HCT116 (cell line): ENCODE results near the gene GPC4. TPM values are rescaled to one million over a fixed set of nuclear protein-coding genes. Genes with fewer than 3 reads are reported as not detected.

Experiments
- ATAC-seq: fragments of 200-7000 bp; cut with Tn5 transposase; 2 replicates; pipeline ENCODE4 v1.9.1; 2020; ENCODE audit warnings: mild to moderate bottlenecking, moderate library complexity
- BruUV-seq: library from RNA; stranded (reverse); fragments of 400-500 nt; replicated peaks from 2 replicates; lab custom pipeline; 2021; lab: Mats Ljungman, UMichigan
- CTCF ChIA-PET: fragments of 300-600 bp; sonication (Branson Sonifier 250); formaldehyde crosslinking; loops from one replicate; lab custom pipeline; 2021; ENCODE audit warnings: antibody characterized with exemption; lab: Charles Lee
- POLR2A ChIA-PET: fragments of 300-600, 350-600 bp; sonication (Branson Sonifier 250); formaldehyde crosslinking; loops from one replicate; lab custom pipeline; 2021; ENCODE audit warnings: antibody characterized with exemption; lab: Charles Lee
- RAD21 ChIA-PET, 2 experiments: fragments of 300-600 bp; sonication (Branson Sonifier 250); formaldehyde crosslinking; loops; one replicate each; lab custom pipeline; 2023; ENCODE audit warnings: low total read pairs in 2 of 2; ENCODE audit not compliant: uncharacterized antibody in 2 of 2, unreplicated experiment in 2 of 2, low non-redundant PET in 1 of 2; lab: Charles Lee
- DNase-seq: peaks from one replicate; pipeline ENCODE4 v3.0.0-alpha.2; 2010; ENCODE audit warnings: low read depth, low spot score
- H2AFZ ChIP-seq: fragments of 200-600 bp; shearing (Covaris generic), sonication (generic); 2 replicates; pipeline ENCODE4 v1.6.1; 2017; ENCODE audit warnings: low read depth, mixed run types, mixed read lengths, antibody characterized with exemption, low read length; ENCODE audit not compliant: poor library complexity, severe bottlenecking
- H3K27ac ChIP-seq: 2 replicates; pipeline ENCODE4 v1.5.1; 2012; ENCODE audit warnings: low read depth, low read length
- H3K27me3 ChIP-seq: fragments of 200-600 bp; sonication (generic); 2 replicates; pipeline ENCODE4 v1.6.1; 2016; ENCODE audit warnings: mixed run types, low read length, mixed read lengths; ENCODE audit not compliant: insufficient read depth
- H3K36me3 ChIP-seq, 2 experiments: fragments of 200-500 bp in 1 of 2; fragments of 200-600 bp in 1 of 2; sonication (Bioruptor generic) in 1 of 2; sonication (generic) in 1 of 2; 2 replicates each; pipeline versions ENCODE4 v1.5.1 to v1.6.1; 2014 to 2016; ENCODE audit warnings: low read length in 2 of 2, inconsistent platforms in 1 of 2, mixed read lengths in 1 of 2, mixed run types in 1 of 2; ENCODE audit not compliant: insufficient read depth in 2 of 2, control insufficient read depth in 1 of 2
- H3K4me1 ChIP-seq, 2 experiments: fragments of 200-600 bp in 1 of 2; sonication (generic) in 1 of 2; 2 replicates each; pipeline versions ENCODE4 v1.5.1 to v1.6.1; 2012 to 2017; ENCODE audit warnings: low read length in 2 of 2, inconsistent platforms in 1 of 2, mild to moderate bottlenecking in 1 of 2, mixed read lengths in 1 of 2, mixed run types in 1 of 2, moderate library complexity in 1 of 2; ENCODE audit not compliant: insufficient read depth in 2 of 2, control insufficient read depth in 1 of 2
- H3K4me2 ChIP-seq: fragments of 200-600 bp; sonication (generic); 2 replicates; pipeline ENCODE4 v1.6.1; 2017; ENCODE audit warnings: mixed run types, low read length, mixed read lengths
- H3K4me3 ChIP-seq, 2 experiments: fragments of 200-600 bp in 1 of 2; sonication (generic) in 1 of 2; replicated peaks in 1 of 2; 2 replicates each; pipeline ENCODE4 v1.5.1; 2011 to 2016; ENCODE audit warnings: low read length in 2 of 2, control low read depth in 1 of 2, low read depth in 1 of 2, mild to moderate bottlenecking in 1 of 2, mixed read lengths in 1 of 2, mixed run types in 1 of 2
- H3K79me2 ChIP-seq: fragments of 200-600 bp; sonication (generic); 2 replicates; pipeline ENCODE4 v1.6.1; 2017; ENCODE audit warnings: mild to moderate bottlenecking, mixed run types, low read length, moderate library complexity, mixed read lengths; ENCODE audit not compliant: insufficient read depth
- H3K9ac ChIP-seq: fragments of 200-600 bp; sonication (generic); 2 replicates; pipeline ENCODE4 v1.6.1; 2016; ENCODE audit warnings: low read length, mixed read lengths
- H3K9me2 ChIP-seq: fragments of 200-600 bp; sonication (generic), shearing (Covaris generic); 2 replicates; pipeline ENCODE4 v1.6.1; 2017; ENCODE audit warnings: mixed run types, mild to moderate bottlenecking, moderate library complexity; ENCODE audit not compliant: insufficient read depth
- H3K9me3 ChIP-seq, 2 experiments: fragments of 200-500 bp in 1 of 2; fragments of 200-600 bp in 1 of 2; sonication (Bioruptor generic) in 1 of 2; sonication (generic) in 1 of 2; 2 replicates each; pipeline ENCODE4 v1.6.1; 2014 to 2017; ENCODE audit warnings: low read length in 2 of 2, mixed read lengths in 2 of 2, inconsistent platforms in 1 of 2, low read depth in 1 of 2, mild to moderate bottlenecking in 1 of 2, mixed run types in 1 of 2, moderate library complexity in 1 of 2; ENCODE audit not compliant: control insufficient read depth in 1 of 2, insufficient read depth in 1 of 2
- H4K20me1 ChIP-seq: fragments of 200-600 bp; sonication (generic), shearing (Covaris generic); 2 replicates; pipeline ENCODE4 v1.6.1; 2017; ENCODE audit warnings: mixed run types, mild to moderate bottlenecking, moderate library complexity; ENCODE audit not compliant: insufficient read depth
- ATF3 ChIP-seq: IDR thresholded peaks from 2 replicates; pipeline ENCODE4 v1.6.1; 2012
- CBX3 ChIP-seq: IDR thresholded peaks from 2 replicates; pipeline ENCODE4 v1.6.1; 2012; ENCODE audit warnings: low read depth
- CEBPB ChIP-seq: IDR thresholded peaks from 2 replicates; pipeline ENCODE4 v1.6.1; 2012; ENCODE audit warnings: low read depth
- EGR1 ChIP-seq: IDR thresholded peaks from 2 replicates; pipeline ENCODE4 v1.6.1; 2012; ENCODE audit warnings: low read depth
- EZH2 ChIP-seq: fragments of 200-600 bp; sonication (generic); IDR thresholded peaks from 2 replicates; pipeline ENCODE4 v1.6.1; 2017; ENCODE audit warnings: antibody characterized with exemption, mixed run types
- EZH2phosphoT487 ChIP-seq: fragments of 200-600 bp; IDR thresholded peaks from 2 replicates; pipeline ENCODE4 v1.6.1; 2018; ENCODE audit warnings: antibody characterized with exemption, borderline replicate concordance
- FOSL1 ChIP-seq: IDR thresholded peaks from 2 replicates; pipeline ENCODE4 v1.6.1; 2012; ENCODE audit warnings: low read depth
- JUND ChIP-seq: IDR thresholded peaks from 2 replicates; pipeline ENCODE4 v1.6.1; 2012
- MAX ChIP-seq: IDR thresholded peaks from 2 replicates; pipeline ENCODE4 v1.6.1; 2012
- POLR2A ChIP-seq: IDR thresholded peaks from 2 replicates; pipeline ENCODE4 v1.7.0; 2011; ENCODE audit warnings: borderline replicate concordance; ENCODE audit not compliant: insufficient read depth, insufficient read length; ENCODE audit errors: extremely low read depth
- POLR2AphosphoS5 ChIP-seq: IDR thresholded peaks from 2 replicates; pipeline ENCODE4 v1.6.1; 2011; ENCODE audit warnings: mild to moderate bottlenecking, low read depth, low read length, moderate library complexity
- SP1 ChIP-seq: IDR thresholded peaks from 2 replicates; pipeline ENCODE4 v1.6.1; 2012; ENCODE audit warnings: low read depth
- ZBTB33 ChIP-seq: IDR thresholded peaks from 2 replicates; pipeline ENCODE4 v1.6.1; 2011; ENCODE audit warnings: mild to moderate bottlenecking, low read length, moderate library complexity; ENCODE audit not compliant: insufficient replicate concordance; ENCODE audit errors: extremely low read depth
- intact Hi-C: fragments of 100-400 bp; cut with micrococcal nuclease; formaldehyde crosslinking; loops from 2 replicates; pipeline ENCODE4 v1.10.0; 2022
- total RNA-seq: library from RNA; stranded (reverse); gene quantifications from one replicate; pipeline ENCODE4 v1.2.1, GENCODE V29; 2021; ENCODE audit not compliant: unreplicated experiment

The GPC4 gene
- total RNA-seq, 1 experiment from 2014 or later = 9.7 TPM

GRCh38 chrX:133321451-133321850 lies 93.8 kb downstream of the GPC4 start:
- H3K36me3 ChIP-seq = no peaks in the 10 kb centered on the region
- CTCF ChIA-PET = no interaction called here
- no peaks in the 10 kb centered on the region for H3K27me3 ChIP-seq
- POLR2A ChIA-PET = no interaction called here
- ATAC-seq (no peak), DNase-seq (no peak)
- no peaks in the 10 kb centered on the region; a peak in 1 of 4 replicates for H3K4me1 ChIP-seq
- H3K27ac ChIP-seq = no peak overlapping the region
- H3K4me2 ChIP-seq = no peak overlapping the region
- no peak overlapping the region for H3K4me3 ChIP-seq
- H2AFZ ChIP-seq = no peak overlapping the region
- no peak overlapping the region for H3K9ac ChIP-seq
- H3K9me2 ChIP-seq = no peaks in the 10 kb centered on the region
- RAD21 ChIA-PET = no interaction called here
- no TSS peak for BruUV-seq
- H3K79me2 ChIP-seq = no peaks in the 10 kb centered on the region
- TF ChIP-seq EGR1 (no peak), CEBPB (no peak), POLR2AphosphoS5 (no peak), ATF3 (no peak), FOSL1 (no peak), JUND (no peak), SP1 (no peak), MAX (no peak), POLR2A (no peak), EZH2phosphoT487 (no peak), CBX3 (no peak), ZBTB33 (no peak), EZH2 (no peak)
- no peaks in the 10 kb centered on the region for H3K9me3 ChIP-seq
- intact Hi-C loops = no loop called here
- no peaks in the 10 kb centered on the region for H4K20me1 ChIP-seq
